PFSK-1 (cell line): ENCODE data around the gene IZUMO3.

Experiments used
- FOXP2 ChIP-seq: optimal IDR thresholded peaks from 2 replicates; pipeline ENCODE3; 2011; ENCODE audit warnings: borderline replicate concordance, control low read depth, inconsistent platforms; ENCODE audit not compliant: insufficient read depth; ENCODE audit errors: extremely low read length, extremely low read depth
- POLR2AphosphoS5 ChIP-seq: IDR thresholded peaks from 2 replicates; pipeline ENCODE4 v1.6.1; 2012; ENCODE audit warnings: low read depth, mild to moderate bottlenecking, control low read depth, low read length, moderate library complexity
- REST ChIP-seq, 2 experiments: IDR thresholded peaks; 2 replicates each; pipeline versions ENCODE4 v1.6.1 to v1.8.0; 2011 to 2012; ENCODE audit warnings: low read depth in 2 of 2, low read length in 2 of 2, control low read depth in 1 of 2, inconsistent platforms in 1 of 2, mild to moderate bottlenecking in 1 of 2, moderate library complexity in 1 of 2; ENCODE audit not compliant: insufficient read depth in 1 of 2
- SIN3A ChIP-seq: IDR thresholded peaks from 2 replicates; pipeline ENCODE4 v1.6.1; 2012; ENCODE audit warnings: mild to moderate bottlenecking, low read length, moderate library complexity, borderline replicate concordance; ENCODE audit not compliant: insufficient read depth
- TAF1 ChIP-seq: IDR thresholded peaks from 2 replicates; pipeline ENCODE4 v1.6.1; 2012; ENCODE audit warnings: low read length, control low read depth, borderline replicate concordance; ENCODE audit not compliant: insufficient read depth

GRCh38 chr9:24545847-24546522, at the start of gene IZUMO3:
- TF ChIP-seq POLR2AphosphoS5 (no peak), REST (IDR thresholded peaks at IDR 0.05; ENCODE audit: insufficient read depth in 1 of 2, low read depth in 2 of 2, low read length in 2 of 2) (no peak), SIN3A (no peak), TAF1 (no peak), FOXP2 (no peak)
